Measurements from ENCODE around the gene HHATL.

The HHATL gene

GRCh38 chr3:42684632-42685362 is 17.8 kb downstream of the HHATL start:
- DNase-seq (ENCODE audit: low read depth) = no peak

- no peak for DNase-seq (ENCODE audit: low read depth)
Observed at GRCh38 chr3:42683875-42684598, 18.6 kb downstream of the HHATL start.

GRCh38 chr3:42682301-42683070 is 20.1 kb downstream of the HHATL start:
- no peak for DNase-seq (ENCODE audit: low read depth)

GRCh38 chr3:42681361-42682038 is 21.1 kb downstream of the HHATL start:
- DNase-seq (ENCODE audit: low read depth) = no peak

GRCh38 chr3:42680806-42681205 is 21.8 kb downstream of the HHATL start:
- DNase-seq (ENCODE audit: low read depth) = no peak

- no peak for DNase-seq (ENCODE audit: low read depth)
Observed at GRCh38 chr3:42680271-42680670, 22.3 kb downstream of the HHATL start.

- no peak for DNase-seq (ENCODE audit: low read depth)
Observed at GRCh38 chr3:42678447-42678846, 24.2 kb downstream of the HHATL start.

GRCh38 chr3:42675909-42676308 is 26.7 kb downstream of the HHATL start:
- no peak for DNase-seq (ENCODE audit: low read depth)

- DNase-seq (ENCODE audit: low read depth) = no peak
Observed at GRCh38 chr3:42674146-42674545, 28.5 kb downstream of the HHATL start.

- DNase-seq (ENCODE audit: low read depth) = no peak
Observed at GRCh38 chr3:42673082-42673481, 29.5 kb downstream of the HHATL start.

- no peak for DNase-seq (ENCODE audit: low read depth)
Observed at GRCh38 chr3:42672515-42672914, 30.1 kb downstream of the HHATL start.

- no peak for DNase-seq (ENCODE audit: low read depth)
Observed at GRCh38 chr3:42670670-42671069, 31.9 kb downstream of the HHATL start.

GRCh38 chr3:42670051-42670576 is 32.5 kb downstream of the HHATL start:
- DNase-seq (ENCODE audit: low read depth) = no peak

- no peak for DNase-seq (ENCODE audit: low read depth)
Observed at GRCh38 chr3:42668793-42669217, 33.8 kb downstream of the HHATL start.

- DNase-seq (ENCODE audit: low read depth) = no peak
Observed at GRCh38 chr3:42668413-42668760, 34.2 kb downstream of the HHATL start.

- DNase-seq (ENCODE audit: low read depth) = no peak
Observed at GRCh38 chr3:42667523-42668412, 34.8 kb downstream of the HHATL start.

- DNase-seq (ENCODE audit: low read depth) = no peak
Observed at GRCh38 chr3:42667096-42667522, 35.5 kb downstream of the HHATL start.

GRCh38 chr3:42666577-42666998 is 36.0 kb downstream of the HHATL start:
- DNase-seq (ENCODE audit: low read depth) = no peak

GRCh38 chr3:42666022-42666421 is 36.6 kb downstream of the HHATL start:
- DNase-seq (ENCODE audit: low read depth) = no peak

GRCh38 chr3:42665050-42665878 is 37.3 kb downstream of the HHATL start:
- DNase-seq (ENCODE audit: low read depth) = no peak
